ACHN (cell line): ENCODE results near the gene ETS1.

Experiments used
- DNase-seq: peaks from one replicate; pipeline ENCODE4 v3.0.0-alpha.2; 2015
- in situ Hi-C: cut with HindIII; loops from 2 replicates; pipeline ENCODE4 v1.10.0; 2017; ENCODE audit warnings: low sequenced_read_pairs, low pct_ligation_motif_present, low pct_unique_long_range_greater_than_20kb

ETS1 gene

GRCh38 chr11:128415539-128415938 is 171.8 kb downstream of the ETS1 start:
- in situ Hi-C loops = no loop called here
- no peak for DNase-seq

GRCh38 chr11:128412847-128413791 is 174.2 kb downstream of the ETS1 start:
- in situ Hi-C loops = no loop called here
- DNase-seq = no peak

GRCh38 chr11:128411812-128412211 is 175.5 kb downstream of the ETS1 start:
- no peak for DNase-seq
- in situ Hi-C loops = no loop called here

GRCh38 chr11:128411150-128411549 is 176.2 kb downstream of the ETS1 start:
- in situ Hi-C loops = no loop called here
- DNase-seq = no peak

- in situ Hi-C loops = no loop called here
- DNase-seq = no peak
These were observed 177.9 kb downstream of the ETS1 start for GRCh38 chr11:128409476-128409875.
